HG02571 (cell line): ENCODE data around the gene FOXN4.

Source experiments
- ATAC-seq: cut with Tn5 transposase; IDR thresholded peaks from one replicate; pipeline ENCODE4 v1.9.1; 2021; ENCODE audit warnings: mild to moderate bottlenecking, moderate library complexity; ENCODE audit not compliant: unreplicated experiment

Gene FOXN4

GRCh38 chr12:109286252-109286651 lies 22.8 kb downstream of the FOXN4 start:
- ATAC-seq, result no peak

GRCh38 chr12:109284392-109284791 lies 24.7 kb downstream of the FOXN4 start:
- no peak for ATAC-seq

- ATAC-seq, result no peak
Measured at GRCh38 chr12:109281452-109281851, 27.6 kb downstream of the FOXN4 start.

GRCh38 chr12:109279525-109279924 lies 29.6 kb downstream of the FOXN4 start:
- ATAC-seq, result no peak

- no peak for ATAC-seq
Measured at GRCh38 chr12:109278912-109279311, 30.2 kb downstream of the FOXN4 start.

- no peak for ATAC-seq
Measured at GRCh38 chr12:109277899-109278762, 31.0 kb downstream of the FOXN4 start.

- ATAC-seq, result no peak
Measured at GRCh38 chr12:109277255-109277898, 31.7 kb downstream of the FOXN4 start.

GRCh38 chr12:109276160-109276559 lies 32.9 kb downstream of the FOXN4 start:
- ATAC-seq, result no peak

GRCh38 chr12:109275173-109275572 lies 33.9 kb downstream of the FOXN4 start:
- no peak for ATAC-seq

GRCh38 chr12:109274381-109274780 lies 34.7 kb downstream of the FOXN4 start:
- no peak for ATAC-seq

GRCh38 chr12:109273354-109273753 lies 35.7 kb downstream of the FOXN4 start:
- no peak for ATAC-seq

GRCh38 chr12:109271418-109271817 lies 37.7 kb downstream of the FOXN4 start:
- ATAC-seq, result no peak

- ATAC-seq, result no peak
Measured at GRCh38 chr12:109270494-109270893, 38.6 kb downstream of the FOXN4 start.

GRCh38 chr12:109269428-109269827 lies 39.7 kb downstream of the FOXN4 start:
- ATAC-seq, result no peak

- ATAC-seq, result no peak
Measured at GRCh38 chr12:109268896-109269295, 40.2 kb downstream of the FOXN4 start.

GRCh38 chr12:109267361-109267760 lies 41.7 kb downstream of the FOXN4 start:
- ATAC-seq, result no peak

GRCh38 chr12:109266106-109266879 lies 42.8 kb downstream of the FOXN4 start:
- ATAC-seq, result no peak

- ATAC-seq, result no peak
Measured at GRCh38 chr12:109264943-109265650, 44.0 kb downstream of the FOXN4 start.

GRCh38 chr12:109264095-109264942 lies 44.8 kb downstream of the FOXN4 start:
- ATAC-seq, result no peak

- ATAC-seq, result no peak
Measured at GRCh38 chr12:109263439-109263838, 45.6 kb downstream of the FOXN4 start.
